NCI-H1417 (cell line): Measurements from ENCODE around the gene SH3GL1.

Experiments used
- DNase-seq, 3 experiments: peaks; one replicate each; lab custom pipeline; 2025; lab: John Stamatoyannopoulos, UW

The SH3GL1 gene

DNA sequence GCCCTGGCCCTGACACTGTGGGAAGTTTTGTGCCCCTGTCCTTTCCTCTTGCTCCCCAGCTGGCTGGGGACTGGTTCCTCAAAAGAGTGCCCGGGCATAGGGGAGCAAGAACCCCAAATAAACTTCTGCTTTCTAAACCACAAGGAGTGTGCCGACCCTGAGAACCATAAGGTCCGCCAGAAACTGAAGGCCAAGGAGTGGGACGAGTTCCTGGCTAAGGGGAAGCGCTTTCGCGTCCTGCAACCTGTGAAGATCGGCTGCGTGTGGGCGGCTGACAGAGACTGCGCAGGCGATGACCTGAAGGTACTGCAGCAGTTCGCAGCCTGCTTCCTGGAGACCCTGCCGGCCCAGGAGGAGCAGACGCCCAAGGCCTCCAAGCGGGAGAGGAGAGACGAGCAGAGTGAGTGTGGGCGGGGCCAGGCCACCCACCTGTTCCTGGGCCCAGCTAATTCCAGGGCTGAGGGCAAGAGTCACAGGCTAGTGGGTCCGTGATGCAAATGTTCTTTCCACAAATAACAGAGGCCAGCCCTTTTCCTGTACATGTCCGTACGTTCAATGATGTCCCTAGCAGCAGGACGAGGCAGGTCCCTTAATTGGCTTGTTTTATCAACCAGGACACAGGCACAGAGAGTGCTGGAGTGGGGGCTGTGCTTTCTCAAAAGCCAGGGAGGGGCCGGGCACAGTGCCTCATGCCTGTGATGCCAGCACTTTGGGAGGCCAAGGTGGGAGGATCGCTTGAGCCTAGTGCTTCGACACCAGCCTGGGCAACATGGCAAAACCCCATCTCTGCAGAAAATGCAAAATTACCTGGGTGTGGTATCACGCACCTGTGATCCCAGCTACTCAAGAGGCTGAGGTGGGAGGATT, 31.7 kb upstream of the SH3GL1 start:
- no peak for DNase-seq

DNA sequence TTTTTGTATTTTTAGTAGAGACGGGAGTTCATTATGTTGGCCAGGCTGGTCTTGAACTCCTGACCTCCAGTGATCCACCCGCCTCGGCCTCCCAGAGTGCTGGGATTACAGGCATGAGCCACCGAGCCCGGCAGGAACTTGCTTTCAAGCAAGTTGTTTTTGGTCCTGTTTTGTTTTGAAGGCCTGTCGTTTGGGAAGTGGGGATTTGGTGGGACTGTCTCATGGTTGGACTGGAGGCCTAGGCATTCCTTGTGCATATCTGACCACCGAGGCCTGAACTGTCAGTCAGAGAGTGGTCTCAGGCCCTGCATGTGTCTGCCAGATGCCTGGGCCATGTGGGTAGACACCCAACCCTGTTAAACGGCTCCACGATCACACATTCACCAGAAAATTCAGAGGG, 30.9 kb upstream of the SH3GL1 start:
- no peak for DNase-seq

DNA sequence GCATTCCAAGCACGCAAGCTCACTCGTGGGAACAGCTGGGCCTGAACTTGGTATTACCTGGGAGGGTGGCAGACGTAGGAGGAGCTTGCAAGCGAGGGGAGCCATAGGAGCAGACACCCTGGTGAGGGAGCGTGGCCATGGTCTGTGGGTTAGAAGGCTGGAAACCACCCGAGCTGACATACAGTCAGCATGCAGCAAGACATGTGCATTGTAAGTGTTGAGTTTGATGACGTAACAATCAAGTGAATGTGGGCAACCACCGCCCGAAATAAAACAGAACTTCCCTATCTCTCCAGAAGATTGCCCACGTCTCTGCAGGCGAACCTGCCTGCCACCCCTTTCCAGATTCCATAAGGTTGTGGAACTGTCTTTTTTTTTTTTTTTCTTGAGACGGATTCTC, 30.4 kb upstream of the SH3GL1 start:
- DNase-seq: no peak

DNA sequence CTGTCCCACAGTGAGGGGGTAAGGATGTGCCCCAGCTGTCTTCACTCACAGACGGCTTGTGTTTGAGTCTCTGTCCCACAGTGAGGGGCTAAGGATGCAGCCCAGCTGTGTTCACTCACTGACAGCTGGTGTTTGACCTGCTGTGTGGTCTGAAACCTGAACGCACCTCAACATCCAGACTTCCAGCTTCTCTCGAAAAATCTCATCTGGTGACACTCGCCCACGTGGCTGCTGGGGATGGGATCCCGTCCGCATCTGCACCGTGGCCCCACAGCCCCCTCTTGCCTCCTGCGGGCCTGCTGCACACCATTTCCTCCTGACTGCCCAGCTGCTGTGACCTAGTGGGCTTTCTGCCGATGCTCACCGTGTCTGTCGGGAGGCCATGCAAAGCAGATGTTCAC, 29.4 kb upstream of the SH3GL1 start:
- no peak for DNase-seq

DNA sequence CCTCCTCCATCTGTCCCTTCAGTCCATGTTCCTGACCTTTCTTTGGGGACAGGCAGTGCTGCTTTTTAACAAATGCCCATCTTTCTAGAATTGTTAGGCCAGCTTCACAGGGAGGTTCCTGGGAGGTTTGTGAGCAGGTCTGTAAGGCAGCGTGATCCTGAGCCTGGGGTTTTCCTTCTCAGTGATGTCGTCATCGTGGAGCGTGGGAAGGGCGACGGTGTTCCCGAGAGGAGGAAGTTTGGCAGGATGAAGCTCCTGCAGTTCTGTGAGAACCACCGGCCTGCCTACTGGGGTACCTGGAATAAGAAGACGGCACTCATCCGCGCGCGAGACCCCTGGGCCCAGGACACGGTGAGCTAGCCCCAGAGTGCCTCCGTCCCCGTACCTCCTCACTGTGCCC, 28.9 kb upstream of the SH3GL1 start:
- DNase-seq: no peak

DNA sequence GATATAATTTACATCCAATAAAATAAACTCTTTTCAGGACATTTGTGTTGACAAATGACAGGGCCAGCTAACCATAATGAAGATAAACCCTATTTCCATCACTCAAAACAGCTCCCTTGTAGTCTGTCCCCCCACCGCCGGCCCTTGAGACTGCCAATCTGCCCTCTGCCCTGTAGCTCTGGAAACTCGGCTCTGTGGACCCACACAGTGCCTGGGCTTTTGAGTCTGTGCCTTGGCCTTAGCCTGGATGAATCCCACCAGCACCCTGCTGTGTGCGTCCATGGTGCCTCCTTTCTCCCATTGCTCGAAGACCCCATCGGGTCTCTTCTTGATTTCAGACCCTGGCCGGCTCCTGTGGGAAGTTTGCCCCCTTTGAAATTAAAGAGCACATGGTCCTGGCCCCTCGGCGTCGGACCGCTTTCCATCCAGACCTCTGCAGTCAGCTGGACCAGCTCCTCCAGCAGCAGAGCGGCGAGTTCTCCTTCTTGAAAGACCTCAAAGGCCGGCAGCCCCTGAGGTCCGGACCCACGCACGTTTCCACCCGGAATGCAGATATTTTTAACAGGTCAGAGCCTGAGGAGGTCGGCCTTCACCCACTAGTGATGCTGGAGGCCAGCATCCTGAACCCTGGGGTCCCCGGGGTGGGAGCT, 28.1 kb upstream of the SH3GL1 start:
- no peak for DNase-seq

DNA sequence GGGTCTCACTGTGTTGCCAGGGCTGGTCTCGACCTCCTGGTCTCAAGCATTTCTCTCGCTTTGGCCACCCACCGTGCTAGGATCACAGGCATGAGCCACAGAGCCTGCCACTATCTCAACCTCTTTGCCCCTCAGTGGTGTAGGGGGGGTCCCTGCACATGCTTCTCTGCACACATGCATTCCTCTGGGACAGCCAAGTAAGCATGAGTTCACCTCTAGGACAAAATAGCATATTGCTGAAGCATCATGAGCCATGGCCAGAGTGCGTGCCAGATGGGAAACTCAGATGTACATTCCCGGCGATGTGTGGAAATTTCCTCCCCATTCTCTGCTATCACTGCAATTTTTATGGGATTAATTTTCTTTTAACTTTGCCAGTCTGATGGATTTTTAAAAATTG, 25.2 kb upstream of the SH3GL1 start:
- no peak for DNase-seq

DNA sequence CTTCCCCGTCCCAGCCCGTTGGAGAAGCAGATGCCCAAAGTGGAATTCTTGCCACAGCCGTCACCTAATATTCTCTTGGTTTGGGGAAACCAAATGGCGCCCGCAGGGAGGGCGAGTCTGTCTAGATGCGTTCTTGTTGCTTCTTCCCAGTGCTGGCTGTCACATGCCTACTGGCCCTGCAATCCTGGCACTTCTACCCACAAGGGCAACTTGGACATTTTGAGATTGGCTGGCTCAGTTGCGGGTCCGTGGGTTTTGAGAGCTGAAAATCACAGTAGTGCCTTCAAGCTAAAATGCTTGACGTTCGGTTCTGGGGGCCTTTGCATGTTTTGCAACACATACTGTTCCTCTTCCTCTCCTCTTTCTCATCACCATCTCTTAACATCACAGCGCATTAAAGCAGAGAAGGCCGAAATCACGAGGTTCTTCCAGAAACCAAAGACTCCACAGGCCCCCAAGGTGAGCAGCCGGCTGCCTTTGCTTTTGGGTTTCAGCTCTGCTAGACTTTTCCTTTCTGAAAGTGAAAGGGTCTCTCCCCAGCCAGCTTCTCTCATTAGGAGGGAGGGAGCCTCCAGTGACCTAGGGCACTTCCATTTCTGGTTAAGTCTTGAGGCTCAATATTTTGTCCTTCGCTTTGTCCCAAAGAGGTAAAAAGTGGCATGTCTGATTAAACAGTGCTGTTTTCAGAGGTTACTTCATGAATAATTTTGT, 23.2 kb upstream of the SH3GL1 start:
- no peak for DNase-seq

DNA sequence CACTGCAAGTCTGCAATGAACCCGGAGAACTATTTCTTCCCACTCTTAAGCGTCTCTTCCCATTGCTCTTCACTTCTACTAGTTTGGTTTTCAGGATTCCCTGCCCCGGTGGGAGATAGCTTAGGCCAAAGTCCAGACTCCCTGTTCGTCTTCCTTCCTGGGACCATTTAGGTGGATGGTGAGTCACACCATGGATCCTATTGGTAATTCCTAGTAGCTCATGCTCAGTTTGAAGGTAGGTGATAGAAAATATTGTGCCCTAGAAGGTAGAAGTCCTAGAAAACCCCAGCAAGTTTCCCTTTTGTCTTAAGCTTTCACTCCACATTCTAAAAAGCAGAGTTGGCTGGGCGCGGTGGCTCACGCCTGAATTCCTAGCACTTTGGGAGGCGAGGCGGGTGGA, 15.9 kb upstream of the SH3GL1 start:
- no peak for DNase-seq

DNA sequence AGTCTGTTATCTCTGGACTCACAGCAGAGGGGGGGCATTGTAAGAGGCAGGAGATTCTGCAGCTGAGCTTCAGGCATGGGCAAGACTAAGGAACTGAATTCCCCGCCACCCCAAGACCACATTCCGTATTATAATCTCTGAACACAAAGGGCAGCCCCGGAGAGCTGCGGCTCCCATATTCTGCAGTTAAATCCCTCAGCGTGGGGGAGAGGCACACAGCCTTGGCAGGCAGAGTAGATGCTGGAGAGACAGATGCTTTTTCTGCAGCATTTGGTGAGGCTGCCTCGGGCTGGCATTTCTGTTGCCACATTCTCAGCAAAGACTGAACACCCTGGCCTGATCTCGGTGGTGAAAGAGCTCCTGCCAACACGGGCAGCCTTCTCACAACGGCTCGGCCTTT, 15.0 kb upstream of the SH3GL1 start:
- DNase-seq: no peak

DNA sequence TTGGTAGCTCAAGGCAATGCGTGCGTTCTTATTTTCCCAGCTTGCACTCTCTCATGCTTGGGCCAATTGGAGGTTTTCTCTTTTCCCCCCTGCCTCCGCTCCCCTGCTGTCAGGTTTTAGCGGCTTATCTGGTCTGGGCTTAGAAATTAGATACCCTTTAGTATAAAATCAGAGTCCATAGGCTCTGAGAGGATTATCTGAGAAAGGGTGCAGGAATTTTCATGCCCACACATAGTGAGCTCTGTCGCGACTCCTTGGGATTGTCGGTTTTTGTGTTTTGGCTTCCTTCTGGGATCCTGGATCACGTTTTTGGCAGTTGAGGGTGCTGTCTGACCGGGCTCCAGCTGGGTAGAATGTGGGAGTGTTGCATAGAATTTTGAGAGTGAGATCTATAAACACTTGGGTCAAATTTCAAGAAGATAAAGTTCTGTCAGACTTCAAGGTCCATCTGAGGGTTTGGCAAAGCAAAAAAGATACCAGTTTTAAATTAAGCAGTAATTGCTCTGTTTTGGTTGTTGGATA, 14.5 kb upstream of the SH3GL1 start:
- DNase-seq: no peak

DNA sequence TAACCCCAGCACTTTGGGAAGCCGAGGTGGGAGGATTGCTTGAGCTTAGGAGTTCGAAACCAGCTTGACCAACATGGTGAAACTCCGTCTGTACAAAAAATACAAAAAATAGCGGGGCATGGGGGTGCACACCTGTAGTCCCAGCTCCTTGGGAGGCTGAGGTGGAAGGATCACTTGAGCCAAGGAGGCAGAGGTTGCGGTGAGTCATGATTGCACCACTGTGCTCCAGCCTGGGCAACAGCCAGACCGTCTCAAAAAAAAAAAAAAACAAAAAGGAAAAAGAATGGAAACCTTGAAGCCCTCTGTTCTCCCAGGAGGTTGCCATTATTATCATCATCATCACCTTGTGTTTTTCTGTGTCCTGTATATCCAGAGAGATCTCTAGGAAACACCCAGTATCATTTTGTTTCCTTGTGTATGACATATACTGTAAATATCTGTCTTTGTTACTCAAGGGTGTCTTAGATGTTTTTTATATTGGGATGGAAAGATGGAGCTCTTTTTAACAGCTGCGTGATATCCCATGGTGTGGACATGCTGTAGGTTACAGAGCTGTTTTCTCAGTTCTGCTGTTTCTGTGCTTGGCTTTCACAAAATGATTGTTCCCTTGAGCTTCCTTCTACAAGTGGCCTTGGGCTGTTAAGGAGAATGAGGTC, 13.9 kb upstream of the SH3GL1 start:
- no peak for DNase-seq

DNA sequence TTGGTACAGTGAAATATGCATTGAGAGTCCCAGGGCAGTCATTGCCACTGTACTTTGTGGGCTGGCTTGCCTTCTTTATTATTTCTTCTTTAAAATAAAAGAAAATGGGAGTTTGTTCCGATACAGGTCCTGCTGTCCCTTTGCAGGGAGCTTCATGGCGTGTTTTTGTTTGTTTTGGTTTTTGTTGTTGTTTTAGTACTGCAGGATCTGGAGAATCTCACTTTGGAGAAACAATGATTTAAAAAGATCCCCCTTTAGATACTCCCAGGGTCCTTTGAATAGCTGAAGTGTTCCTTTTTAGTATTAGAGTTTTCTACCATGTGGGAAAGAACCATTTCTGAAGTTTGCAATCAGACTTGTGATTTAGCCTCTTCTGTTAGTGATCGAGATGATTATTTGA, 13.2 kb upstream of the SH3GL1 start:
- DNase-seq: no peak

DNA sequence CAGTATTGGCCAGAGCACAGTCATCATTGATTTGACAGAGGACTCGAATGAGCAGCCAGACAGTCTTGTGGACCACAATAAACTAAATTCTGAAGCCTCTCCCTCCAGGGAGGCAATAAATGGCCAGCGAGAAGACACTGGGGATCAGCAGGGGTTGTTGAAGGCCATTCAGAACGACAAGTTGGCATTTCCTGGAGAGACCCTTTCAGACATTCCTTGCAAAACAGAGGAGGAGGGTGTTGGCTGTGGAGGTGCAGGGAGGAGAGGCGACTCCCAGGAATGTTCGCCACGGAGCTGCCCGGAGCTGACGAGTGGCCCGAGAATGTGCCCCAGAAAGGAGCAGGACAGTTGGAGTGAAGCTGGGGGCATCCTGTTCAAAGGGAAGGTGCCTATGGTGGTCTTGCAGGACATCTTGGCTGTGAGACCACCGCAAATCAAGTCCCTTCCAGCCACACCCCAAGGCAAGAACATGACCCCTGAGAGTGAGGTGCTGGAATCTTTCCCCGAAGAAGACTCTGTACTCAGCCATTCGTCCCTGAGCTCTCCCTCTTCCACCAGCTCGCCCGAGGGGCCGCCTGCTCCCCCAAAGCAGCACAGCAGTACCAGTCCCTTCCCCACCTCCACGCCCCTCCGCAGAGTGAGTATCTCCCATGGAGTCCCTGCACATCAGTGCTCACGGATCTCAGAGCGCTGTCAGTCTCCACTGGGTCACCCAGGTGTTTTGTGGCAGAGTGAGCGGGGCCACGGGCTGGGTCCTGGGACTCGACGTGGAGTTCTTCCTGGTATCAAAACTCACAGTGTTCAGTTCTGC, 9.0 kb upstream of the SH3GL1 start:
- no peak for DNase-seq

DNA sequence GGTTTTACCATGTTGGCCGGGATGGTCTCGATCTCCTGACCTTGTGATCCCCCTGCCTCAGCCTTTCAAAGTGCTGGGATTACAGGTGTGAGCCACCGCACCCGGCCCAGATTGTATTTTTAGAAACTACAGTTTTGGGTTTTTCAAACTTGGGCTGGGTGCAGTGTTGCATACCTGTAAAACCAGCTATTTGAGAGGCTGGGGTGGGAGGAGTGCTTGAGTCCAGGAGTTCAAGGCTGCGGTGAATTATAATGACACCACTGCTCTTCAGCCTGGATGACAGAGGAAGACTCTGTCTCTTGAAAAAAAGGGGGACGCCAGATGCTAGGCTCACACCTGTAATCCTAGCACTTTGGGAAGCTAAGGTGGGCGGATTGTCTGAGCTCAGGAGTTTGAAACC, 6.3 kb upstream of the SH3GL1 start:
- no peak for DNase-seq

DNA sequence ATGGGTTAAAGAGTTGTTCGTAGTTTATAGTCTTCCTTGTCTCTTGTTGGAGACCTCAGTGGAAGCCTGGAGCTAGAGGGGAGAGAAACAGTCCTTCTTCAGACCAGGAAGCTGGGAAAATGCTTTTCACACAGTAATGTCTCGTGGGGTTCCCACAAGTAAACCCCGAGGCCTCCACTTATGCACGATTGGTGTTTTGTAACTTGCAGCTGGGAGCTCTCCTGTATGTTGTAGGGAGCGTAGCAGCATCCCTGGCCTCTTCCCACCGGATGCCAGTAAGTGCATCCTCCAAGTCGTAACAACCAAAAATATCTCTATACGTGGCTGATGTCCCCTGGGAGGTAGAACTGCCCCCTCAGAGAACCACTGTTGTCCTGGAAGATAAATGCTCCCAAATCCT, 5.6 kb upstream of the SH3GL1 start:
- no peak for DNase-seq

DNA sequence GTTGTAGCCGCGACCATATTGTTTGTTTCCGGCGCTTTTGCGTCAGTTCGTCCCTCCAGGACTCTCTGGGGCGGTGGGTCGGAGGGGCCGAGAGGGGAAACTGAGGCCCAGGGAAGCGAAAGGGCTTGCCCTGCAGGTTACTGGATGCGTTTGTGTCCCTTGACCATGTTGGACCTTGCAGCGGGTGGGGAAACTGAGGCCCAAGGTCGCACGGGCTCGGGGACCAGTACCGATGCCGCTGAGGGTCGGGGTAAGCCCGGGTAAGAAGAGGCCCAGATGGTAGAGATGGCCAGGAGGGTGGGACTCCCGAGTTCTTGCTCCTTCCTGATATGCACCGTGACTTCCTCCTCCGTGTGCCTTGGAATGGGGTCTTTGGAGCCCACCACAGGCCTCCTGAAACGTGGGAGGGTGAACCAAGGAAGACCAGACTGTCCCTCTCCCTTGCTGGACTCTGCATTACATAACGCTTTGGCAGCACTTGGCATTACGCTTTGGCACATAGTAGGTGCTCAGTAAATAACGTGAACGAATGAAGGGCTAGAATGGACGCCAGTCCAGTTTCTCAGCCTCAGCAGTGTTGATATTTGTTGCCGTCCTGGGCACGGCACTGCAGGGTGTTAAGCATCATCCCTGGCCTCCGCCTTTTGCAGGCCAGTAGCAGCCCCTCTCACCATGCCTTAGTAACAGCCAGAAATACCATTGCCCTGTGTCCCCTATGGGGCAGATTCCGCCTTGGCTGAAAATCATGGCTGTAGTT, 2.8 kb upstream of the SH3GL1 start:
- DNase-seq: peak in 1 of 3 experiments; percentile 35

DNA sequence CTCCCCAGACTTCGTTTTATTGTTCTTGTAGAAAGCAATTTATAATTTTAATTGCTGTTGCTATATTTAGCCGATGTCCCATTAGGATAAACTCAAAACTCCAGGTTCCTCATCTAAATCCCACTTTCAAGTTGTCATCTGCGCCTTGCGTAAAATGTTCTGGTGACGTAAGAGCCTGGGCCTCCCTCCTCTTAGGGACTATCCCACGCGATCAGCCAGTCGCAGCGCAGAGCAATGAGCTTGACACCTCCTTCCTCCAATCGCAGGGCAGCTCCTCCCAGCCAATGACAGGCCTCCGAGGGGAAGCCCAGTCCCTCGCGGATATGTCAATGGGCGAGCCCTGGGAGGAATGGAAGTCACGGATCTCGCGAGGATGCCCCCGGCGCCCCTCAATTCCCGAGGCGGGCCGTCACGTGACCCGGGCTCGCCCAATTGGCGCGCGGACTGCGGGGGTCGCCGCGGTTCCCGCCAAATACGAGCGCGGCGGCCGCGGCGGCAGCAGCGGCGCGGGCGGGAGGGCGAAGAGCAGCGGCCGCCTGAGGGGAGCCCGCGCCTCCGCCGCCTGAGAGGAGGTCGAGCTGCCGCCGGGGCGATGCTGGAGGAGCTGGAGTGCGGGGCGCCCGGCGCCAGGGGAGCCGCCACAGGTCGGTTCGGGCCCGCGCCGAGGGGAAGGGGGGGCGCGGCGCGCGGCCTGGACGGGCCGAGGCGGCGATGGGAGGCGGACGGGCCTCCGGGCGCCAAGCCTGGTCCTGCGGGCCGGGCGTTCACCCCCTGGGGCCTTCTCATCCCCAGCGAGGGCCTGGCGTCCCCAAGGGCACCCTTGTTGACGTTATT, 2.0 kb upstream of the SH3GL1 start, which contains the start of gene CHAF1A:
TSS of gene CHAF1A (plus strand) at position 470 of the 834 bp plus-strand sequence. CDS start at position 593, 123 bp downstream.
- peak; percentile 100 for DNase-seq

DNA sequence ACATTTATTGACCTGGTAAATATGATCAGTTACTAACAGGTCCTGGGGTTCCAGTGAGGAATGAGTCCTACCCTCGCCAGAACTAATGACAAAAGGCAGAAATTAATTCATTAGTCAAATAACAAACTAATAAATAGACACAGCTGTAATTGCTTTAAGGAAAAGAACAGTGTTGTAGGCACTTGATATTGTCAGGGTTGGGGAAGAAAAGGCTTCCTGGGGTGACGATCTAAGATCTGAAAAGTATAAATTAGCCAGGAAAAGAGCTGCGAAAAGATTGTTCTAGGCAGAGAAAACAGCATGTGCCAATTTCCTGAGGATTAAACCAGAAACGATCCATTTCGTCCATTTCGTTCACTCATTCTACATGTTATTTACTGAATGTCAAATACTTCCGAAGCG, 1.4 kb upstream of the SH3GL1 start:
- peak in 1 of 3 experiments; percentile 38 for DNase-seq

DNA sequence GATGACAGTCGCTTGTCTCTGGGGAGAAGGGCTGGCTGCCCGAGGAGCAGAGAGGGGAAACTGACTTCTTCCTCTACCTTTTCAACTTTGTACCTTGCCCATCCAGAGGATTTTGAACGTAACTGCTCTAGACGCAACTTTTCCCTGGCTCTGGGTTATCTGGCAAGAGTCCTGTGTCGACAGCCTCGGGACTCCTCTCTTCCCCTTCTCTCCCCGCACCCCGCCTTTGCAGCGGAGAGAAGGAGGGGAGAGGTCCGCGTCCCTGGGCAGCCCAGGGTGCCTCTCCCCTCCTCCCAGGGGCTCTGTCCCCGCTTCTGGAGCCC, 574 bp downstream of the SH3GL1 start:
- DNase-seq: peak in 2 of 3 experiments; percentile 75 to 76
